ENCODE data around the gene SIM1.

Gene SIM1

DNA sequence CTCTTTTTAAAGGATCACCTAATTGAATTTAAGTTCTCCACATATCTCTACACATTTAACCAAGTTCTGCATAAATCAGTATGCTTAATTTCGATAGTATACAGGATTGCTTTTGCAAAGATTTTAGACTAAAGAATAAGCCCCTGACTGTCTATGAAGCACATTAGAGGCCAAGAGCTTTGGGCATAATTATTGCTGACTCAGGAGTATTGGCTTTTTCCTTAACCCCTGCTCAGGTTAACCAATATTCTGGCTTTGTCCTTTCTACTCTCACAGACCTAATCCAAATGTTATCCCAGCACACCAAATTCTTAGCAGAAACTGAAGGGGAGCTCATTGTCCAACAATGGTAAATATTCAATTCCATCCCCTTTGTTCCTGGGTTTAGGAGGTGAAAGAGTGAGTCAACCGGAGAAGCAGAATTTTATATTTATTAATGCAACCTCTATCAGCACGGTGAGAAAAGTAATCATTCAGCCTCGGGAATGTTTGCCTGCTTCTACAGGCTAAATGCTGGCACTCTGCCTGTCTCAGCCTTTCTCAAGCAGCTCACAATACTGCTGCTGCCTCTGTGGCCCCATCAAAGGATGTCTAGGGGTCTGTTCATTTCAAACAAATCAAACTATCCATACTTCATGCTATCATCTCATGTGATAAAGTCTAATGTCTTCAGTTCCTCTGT lies 125.0 kb downstream of the SIM1 start:
- Histone ChIP-seq H3F3A (ENCODE audit: insufficient read depth) (no peaks in the 10 kb centered on the region), H3K4me2 (ENCODE audit: low read depth, low read length, poor library complexity, severe bottlenecking) (no peak overlapping the region), H3K27ac (ENCODE audit: low read depth, low read length) (no peak overlapping the region), H3K9me3 (ENCODE audit: insufficient read depth, low read length) (no peaks in the 10 kb centered on the region), H2AFZ (ENCODE audit: low read depth, low read length, severe bottlenecking) (no peak overlapping the region), H3K36me3 (ENCODE audit: low read length) (no peaks in the 10 kb centered on the region), H4K20me1 (ENCODE audit: low read depth, low read length) (no peaks in the 10 kb centered on the region), H3K79me2 (ENCODE audit: insufficient read depth, low read length) (no peaks in the 10 kb centered on the region), H3K4me3 (ENCODE audit: insufficient read depth, low read length, poor library complexity, severe bottlenecking) (no peak overlapping the region), H3K9ac (ENCODE audit: low read length) (no peak overlapping the region), H3K9me2 (replicated peaks; ENCODE audit: insufficient read depth, low read length) (no peaks in the 10 kb centered on the region), H3K27me3 (ENCODE audit: low read length) (no peaks in the 10 kb centered on the region)
- TF ChIP-seq, protein P1, sequence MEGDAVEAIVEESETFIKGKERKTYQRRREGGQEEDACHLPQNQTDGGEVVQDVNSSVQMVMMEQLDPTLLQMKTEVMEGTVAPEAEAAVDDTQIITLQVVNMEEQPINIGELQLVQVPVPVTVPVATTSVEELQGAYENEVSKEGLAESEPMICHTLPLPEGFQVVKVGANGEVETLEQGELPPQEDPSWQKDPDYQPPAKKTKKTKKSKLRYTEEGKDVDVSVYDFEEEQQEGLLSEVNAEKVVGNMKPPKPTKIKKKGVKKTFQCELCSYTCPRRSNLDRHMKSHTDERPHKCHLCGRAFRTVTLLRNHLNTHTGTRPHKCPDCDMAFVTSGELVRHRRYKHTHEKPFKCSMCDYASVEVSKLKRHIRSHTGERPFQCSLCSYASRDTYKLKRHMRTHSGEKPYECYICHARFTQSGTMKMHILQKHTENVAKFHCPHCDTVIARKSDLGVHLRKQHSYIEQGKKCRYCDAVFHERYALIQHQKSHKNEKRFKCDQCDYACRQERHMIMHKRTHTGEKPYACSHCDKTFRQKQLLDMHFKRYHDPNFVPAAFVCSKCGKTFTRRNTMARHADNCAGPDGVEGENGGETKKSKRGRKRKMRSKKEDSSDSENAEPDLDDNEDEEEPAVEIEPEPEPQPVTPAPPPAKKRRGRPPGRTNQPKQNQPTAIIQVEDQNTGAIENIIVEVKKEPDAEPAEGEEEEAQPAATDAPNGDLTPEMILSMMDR (IDR thresholded peaks at IDR 0.05; ENCODE audit: insufficient read depth, low read length, poor library complexity, severe bottlenecking): no peak
- TF ChIP-seq EZH2phosphoT487 (conservative IDR thresholded peaks at IDR 0.05; ENCODE audit: low read length): no peak

DNA sequence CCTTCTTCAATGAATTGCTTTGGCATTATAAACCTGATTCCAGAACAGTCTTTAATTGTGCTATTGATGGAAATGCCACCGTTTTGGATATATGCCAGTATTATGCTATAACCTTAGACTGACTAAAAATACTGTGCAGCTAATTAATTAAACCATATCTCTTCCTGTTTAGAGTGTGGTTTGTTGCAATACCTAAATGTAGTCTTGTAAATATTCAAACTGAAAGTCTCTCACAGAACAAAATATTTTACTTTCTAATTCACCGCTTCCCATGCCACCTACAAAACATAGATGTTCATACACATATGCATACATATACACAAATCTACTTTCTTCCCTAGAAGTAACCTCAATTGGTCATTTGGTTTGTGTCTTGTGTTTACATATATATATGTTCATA lies 126.6 kb downstream of the SIM1 start:
- H2AFZ ChIP-seq (ENCODE audit: low read depth, low read length, severe bottlenecking): no peak overlapping the region
- TF ChIP-seq EZH2phosphoT487 (conservative IDR thresholded peaks at IDR 0.05; ENCODE audit: low read length): no peak
- TF ChIP-seq, protein P1 (IDR thresholded peaks at IDR 0.05; ENCODE audit: insufficient read depth, low read length, poor library complexity, severe bottlenecking): no peak
- H3K79me2 ChIP-seq (ENCODE audit: insufficient read depth, low read length): no peaks in the 10 kb centered on the region
- no peak overlapping the region for H3K9ac ChIP-seq (ENCODE audit: low read length)
- no peaks in the 10 kb centered on the region for H3K27me3 ChIP-seq (ENCODE audit: low read length)
- H3K9me3 ChIP-seq (ENCODE audit: insufficient read depth, low read length): no peaks in the 10 kb centered on the region
- H3K9me2 ChIP-seq (replicated peaks; ENCODE audit: insufficient read depth, low read length): no peaks in the 10 kb centered on the region
- H3K4me2 ChIP-seq (ENCODE audit: low read depth, low read length, poor library complexity, severe bottlenecking): no peak overlapping the region
- H3F3A ChIP-seq (ENCODE audit: insufficient read depth): no peaks in the 10 kb centered on the region
- H3K36me3 ChIP-seq (ENCODE audit: low read length): no peaks in the 10 kb centered on the region
- no peaks in the 10 kb centered on the region for H4K20me1 ChIP-seq (ENCODE audit: low read depth, low read length)
- no peak overlapping the region for H3K27ac ChIP-seq (ENCODE audit: low read depth, low read length)
- no peak overlapping the region for H3K4me3 ChIP-seq (ENCODE audit: insufficient read depth, low read length, poor library complexity, severe bottlenecking)

- no peak overlapping the region for H3K9ac ChIP-seq (ENCODE audit: low read length)
- no peak overlapping the region for H3K27ac ChIP-seq (ENCODE audit: low read depth, low read length)
- H3K9me3 ChIP-seq (ENCODE audit: insufficient read depth, low read length): no peaks in the 10 kb centered on the region
- H3K9me2 ChIP-seq (replicated peaks; ENCODE audit: insufficient read depth, low read length): no peaks in the 10 kb centered on the region
- no peak overlapping the region for H2AFZ ChIP-seq (ENCODE audit: low read depth, low read length, severe bottlenecking)
- H3K27me3 ChIP-seq (ENCODE audit: low read length): no peaks in the 10 kb centered on the region
- no peaks in the 10 kb centered on the region for H3F3A ChIP-seq (ENCODE audit: insufficient read depth)
- no peaks in the 10 kb centered on the region for H3K36me3 ChIP-seq (ENCODE audit: low read length)
- no peak overlapping the region for H3K4me3 ChIP-seq (ENCODE audit: insufficient read depth, low read length, poor library complexity, severe bottlenecking)
- no peaks in the 10 kb centered on the region for H3K79me2 ChIP-seq (ENCODE audit: insufficient read depth, low read length)
- TF ChIP-seq, protein P1 (IDR thresholded peaks at IDR 0.05; ENCODE audit: insufficient read depth, low read length, poor library complexity, severe bottlenecking): no peak
- no peak for TF ChIP-seq EZH2phosphoT487 (conservative IDR thresholded peaks at IDR 0.05; ENCODE audit: low read length)
- H4K20me1 ChIP-seq (ENCODE audit: low read depth, low read length): no peaks in the 10 kb centered on the region
- no peak overlapping the region for H3K4me2 ChIP-seq (ENCODE audit: low read depth, low read length, poor library complexity, severe bottlenecking)
Observed at GRCh38 chr6:100336876-100337275, 127.8 kb downstream of the SIM1 start.

All from SU-DHL-6 (cell line).